Breast epithelium (tissue), 3 donors: ENCODE results near the gene SLC9A2.

ENCODE experiments used
- POLR2A ChIP-seq: fragments of 450-650 bp; IDR thresholded peaks from one replicate; pipeline ENCODE4 v1.6.1; 2016; ENCODE audit warnings: antibody characterized with exemption, mild to moderate bottlenecking, moderate library complexity
- POLR2AphosphoS5 ChIP-seq, 3 donors: sonication (generic); formaldehyde crosslinking; IDR thresholded peaks; one replicate each; pipeline ENCODE4 v1.6.1; 2017; ENCODE audit warnings: antibody characterized with exemption in 3 of 3
- TF ChIP-seq, protein P1 (sequence below), 3 donors: fragments of 450-650 bp; IDR thresholded peaks; one replicate each; pipeline ENCODE4 v1.5.1; 2016 to 2017; ENCODE audit warnings: antibody characterized with exemption in 3 of 3, mild to moderate bottlenecking in 3 of 3, moderate library complexity in 3 of 3

DNA sequence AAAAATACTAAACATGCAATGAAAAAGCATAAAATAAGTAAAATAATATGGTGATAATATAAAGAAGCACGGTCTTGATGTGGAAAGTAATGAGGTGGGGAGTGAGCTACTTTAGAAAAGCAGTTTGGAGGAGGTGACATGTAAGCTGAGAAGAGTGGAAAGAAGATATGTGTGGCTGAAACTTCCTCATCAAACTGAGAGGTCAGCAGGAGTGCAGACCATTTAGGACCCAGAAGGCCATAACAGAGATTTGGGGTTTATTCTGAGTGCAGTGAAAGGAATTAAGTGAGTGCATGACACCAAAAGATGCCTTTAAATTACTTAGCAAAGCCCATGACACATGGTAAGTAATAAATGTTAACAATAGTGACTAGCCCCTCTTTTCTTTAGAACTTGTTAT is 118.1 kb downstream of the SLC9A2 start:
- TF ChIP-seq POLR2A = no peak
- no peak for TF ChIP-seq POLR2AphosphoS5 (IDR thresholded peaks at IDR 0.05)
- TF ChIP-seq, protein P1, sequence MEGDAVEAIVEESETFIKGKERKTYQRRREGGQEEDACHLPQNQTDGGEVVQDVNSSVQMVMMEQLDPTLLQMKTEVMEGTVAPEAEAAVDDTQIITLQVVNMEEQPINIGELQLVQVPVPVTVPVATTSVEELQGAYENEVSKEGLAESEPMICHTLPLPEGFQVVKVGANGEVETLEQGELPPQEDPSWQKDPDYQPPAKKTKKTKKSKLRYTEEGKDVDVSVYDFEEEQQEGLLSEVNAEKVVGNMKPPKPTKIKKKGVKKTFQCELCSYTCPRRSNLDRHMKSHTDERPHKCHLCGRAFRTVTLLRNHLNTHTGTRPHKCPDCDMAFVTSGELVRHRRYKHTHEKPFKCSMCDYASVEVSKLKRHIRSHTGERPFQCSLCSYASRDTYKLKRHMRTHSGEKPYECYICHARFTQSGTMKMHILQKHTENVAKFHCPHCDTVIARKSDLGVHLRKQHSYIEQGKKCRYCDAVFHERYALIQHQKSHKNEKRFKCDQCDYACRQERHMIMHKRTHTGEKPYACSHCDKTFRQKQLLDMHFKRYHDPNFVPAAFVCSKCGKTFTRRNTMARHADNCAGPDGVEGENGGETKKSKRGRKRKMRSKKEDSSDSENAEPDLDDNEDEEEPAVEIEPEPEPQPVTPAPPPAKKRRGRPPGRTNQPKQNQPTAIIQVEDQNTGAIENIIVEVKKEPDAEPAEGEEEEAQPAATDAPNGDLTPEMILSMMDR (IDR thresholded peaks at IDR 0.05) = no peak
